Astrocyte (in vitro differentiated cells and primary cell): Measurements from ENCODE around the gene TOP2A.
"Not testable (repeated sequence)": the region's sequence is repeated elsewhere in the genome, so short reads cannot be mapped to it uniquely, and the experiment has no call there.

Experiments used
- EZH2 ChIP-seq: IDR thresholded peaks from 2 replicates; pipeline ENCODE4 v1.6.1; 2012; ENCODE audit warnings: mild to moderate bottlenecking, low read length, inconsistent platforms; ENCODE audit not compliant: insufficient read depth
- TF ChIP-seq, protein P1 (sequence below): IDR thresholded peaks from 2 replicates; pipeline ENCODE4 v1.5.1; 2011; ENCODE audit warnings: low read depth, mild to moderate bottlenecking, inconsistent platforms, low read length, moderate library complexity; ENCODE audit not compliant: insufficient read depth

DNA sequence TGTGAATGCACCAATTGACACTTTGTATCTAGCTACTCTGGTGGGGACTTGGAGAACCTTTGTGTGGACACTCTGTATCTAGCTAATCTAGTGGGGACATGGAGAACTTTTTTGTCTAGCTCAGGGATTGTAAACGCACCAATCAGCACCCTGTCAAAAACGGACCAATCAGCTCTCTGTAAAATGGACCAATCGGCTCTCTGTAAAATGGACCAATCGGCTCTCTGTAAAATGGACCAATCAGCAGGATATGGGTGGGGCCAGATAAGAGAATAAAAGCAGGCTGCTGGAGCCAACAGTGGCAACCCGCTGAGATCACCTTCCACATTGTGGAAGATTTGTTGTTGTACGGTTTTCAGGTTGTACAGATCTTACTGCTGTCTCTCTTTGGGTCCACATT lies 41.2 kb downstream of the TOP2A start:
- TF ChIP-seq, protein P1, sequence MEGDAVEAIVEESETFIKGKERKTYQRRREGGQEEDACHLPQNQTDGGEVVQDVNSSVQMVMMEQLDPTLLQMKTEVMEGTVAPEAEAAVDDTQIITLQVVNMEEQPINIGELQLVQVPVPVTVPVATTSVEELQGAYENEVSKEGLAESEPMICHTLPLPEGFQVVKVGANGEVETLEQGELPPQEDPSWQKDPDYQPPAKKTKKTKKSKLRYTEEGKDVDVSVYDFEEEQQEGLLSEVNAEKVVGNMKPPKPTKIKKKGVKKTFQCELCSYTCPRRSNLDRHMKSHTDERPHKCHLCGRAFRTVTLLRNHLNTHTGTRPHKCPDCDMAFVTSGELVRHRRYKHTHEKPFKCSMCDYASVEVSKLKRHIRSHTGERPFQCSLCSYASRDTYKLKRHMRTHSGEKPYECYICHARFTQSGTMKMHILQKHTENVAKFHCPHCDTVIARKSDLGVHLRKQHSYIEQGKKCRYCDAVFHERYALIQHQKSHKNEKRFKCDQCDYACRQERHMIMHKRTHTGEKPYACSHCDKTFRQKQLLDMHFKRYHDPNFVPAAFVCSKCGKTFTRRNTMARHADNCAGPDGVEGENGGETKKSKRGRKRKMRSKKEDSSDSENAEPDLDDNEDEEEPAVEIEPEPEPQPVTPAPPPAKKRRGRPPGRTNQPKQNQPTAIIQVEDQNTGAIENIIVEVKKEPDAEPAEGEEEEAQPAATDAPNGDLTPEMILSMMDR = not testable (repeated sequence)
- TF ChIP-seq EZH2 = not testable (repeated sequence)
